ENCODE data around the gene LACTBL1.
"Not testable (repeated sequence)": the region's sequence is repeated elsewhere in the genome, so short reads cannot be mapped to it uniquely, and the experiment has no call there.

Gene LACTBL1

DNA sequence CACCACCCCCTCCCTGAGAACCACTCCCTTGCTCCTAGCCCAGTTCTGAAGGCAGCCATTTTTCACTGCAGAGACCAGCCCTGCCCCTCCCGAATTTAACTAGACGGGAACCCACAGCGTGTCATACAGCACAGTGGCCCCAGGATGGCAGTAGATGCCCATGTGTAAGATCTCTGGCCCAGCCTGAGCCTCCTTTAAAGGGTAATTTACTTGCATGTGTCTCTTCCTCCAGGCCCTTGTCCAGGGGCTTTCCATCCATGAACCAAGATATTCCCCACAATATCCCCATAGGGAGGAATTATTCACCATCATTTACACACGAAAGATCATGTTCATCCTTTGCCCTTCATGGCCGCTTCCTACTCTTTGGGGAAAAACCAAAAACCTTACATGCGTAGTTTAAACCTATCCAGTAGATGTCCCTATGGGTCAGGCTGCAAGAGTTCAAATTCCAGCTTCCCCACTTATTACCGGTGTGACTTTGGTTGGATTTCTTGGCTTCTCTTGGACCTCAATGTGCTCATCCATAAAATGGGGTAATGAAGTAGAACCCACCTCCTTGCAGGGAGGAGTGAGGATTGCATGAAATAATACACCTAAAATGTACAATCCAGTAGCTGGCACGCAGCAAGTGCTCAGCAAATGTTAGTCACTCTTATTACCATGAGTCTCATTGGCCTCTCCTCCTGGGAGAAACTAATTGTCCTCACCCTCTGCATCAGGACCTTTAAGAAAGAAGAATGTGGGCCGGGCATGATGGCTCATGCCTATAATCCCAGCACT, 4.0 kb upstream of the LACTBL1 start:
- peak; percentile 79 for DNase-seq

DNA sequence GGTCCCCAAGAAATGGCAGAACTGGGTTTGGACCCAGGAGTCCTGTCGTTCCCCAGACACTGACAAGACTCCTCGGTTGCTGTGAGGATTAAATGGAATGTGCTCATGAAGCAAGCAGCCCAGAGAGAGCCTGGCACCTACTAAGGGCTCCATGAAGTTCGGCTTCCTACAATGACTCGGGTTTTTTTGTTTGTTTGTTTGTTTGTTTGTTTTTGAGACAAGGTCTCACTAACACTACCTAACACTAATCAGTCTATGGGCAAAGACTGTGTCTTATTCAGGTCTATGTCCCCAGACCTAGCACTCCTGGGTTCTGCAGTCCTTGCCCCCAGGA, 3.4 kb upstream of the LACTBL1 start:
- no peak for DNase-seq

DNA sequence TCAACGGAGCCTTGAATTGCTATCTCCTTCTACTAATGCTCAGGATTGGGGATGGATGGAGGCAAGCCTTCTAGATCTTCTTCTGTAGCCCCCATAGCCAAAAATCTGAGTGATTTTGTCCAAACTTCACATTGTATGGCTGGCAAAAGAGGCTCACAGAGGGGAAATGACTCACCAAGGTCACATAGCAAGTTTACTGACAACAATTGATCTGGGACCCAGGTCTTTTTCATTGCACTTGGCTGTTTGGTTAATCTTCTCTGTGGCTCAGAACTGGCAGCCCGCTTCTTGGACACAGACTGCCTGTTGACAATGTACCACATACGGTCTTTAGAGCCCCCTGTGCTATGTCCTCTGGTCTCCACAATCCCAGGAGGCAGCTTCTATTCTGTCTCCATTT, 3.0 kb upstream of the LACTBL1 start:
- DNase-seq: peak; percentile 8

DNA sequence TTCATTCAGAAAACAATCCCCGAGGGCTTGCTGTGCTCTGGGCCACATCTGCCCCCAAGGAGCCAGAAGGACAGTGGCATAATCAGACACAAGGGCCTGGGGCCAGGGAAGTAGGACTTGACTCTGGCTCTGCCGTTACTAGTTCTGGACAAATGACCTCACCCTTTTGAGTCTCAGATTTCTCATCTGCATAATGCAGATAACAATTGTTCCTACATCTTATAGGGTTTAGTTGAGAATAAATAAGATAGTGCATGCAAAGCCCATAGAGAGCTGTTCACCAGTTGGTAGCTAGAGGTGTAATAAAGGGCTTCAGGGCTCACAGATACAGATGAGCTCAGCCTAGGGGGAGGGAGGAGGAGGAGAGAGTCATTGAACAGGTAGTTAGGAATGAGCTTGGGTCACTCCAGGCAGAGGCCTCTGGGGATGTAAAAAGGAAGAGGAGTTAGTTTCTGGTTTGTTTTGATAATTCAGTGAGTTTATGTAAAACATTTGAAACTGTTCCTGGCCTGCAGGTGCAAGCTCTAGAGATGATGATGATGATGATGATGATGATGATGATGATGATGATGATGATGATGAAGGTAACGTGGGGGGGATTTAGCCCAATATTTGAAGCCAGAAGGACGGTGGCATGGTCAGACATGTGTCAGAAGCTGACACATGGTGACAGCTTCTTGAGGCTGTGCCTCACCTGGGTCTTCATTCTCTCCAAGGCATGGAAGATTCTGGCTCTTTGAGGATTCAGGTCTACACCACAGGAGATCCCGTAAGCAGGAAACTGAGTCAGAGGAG, 858 bp downstream of the LACTBL1 start:
- DNase-seq: no peak

DNA sequence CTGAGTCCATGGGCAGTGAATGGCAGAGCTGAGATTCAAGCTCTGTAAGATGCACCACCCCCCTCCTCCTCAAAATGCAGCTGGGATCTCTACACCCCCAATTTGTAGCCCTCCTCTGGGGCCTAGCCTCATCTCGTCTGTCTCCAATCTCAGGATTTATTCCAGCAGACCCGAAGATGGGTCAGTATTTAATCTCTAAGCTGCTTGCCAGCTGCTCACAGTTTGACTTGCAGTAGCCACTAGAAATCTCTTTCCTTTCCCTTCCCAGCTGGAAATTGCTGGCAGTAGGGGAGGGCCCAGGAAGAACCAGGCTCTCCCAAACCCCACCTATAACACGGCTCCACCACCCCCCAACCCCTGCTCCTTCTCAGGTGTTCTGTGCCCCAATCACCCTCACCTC, 1.5 kb downstream of the LACTBL1 start:
- no peak for DNase-seq

DNA sequence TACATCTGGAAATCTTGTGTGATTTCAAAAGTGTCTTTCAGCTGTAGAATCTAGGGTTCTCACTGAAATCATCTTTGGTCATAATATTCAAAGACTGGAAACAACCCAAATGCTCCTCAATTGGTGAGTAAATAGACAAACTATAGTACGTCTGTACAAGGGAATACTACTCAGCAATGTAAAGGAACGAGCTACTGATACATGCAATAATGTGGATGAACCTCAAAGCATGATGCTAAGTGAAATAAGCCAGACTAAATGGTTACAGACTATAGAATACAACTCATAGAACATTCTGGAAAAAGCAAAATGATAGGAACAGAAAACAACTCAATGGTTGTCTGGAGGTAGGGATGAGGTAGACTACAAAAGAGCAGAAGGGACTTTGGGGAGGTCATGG, 2.6 kb downstream of the LACTBL1 start:
- DNase-seq: no peak

DNA sequence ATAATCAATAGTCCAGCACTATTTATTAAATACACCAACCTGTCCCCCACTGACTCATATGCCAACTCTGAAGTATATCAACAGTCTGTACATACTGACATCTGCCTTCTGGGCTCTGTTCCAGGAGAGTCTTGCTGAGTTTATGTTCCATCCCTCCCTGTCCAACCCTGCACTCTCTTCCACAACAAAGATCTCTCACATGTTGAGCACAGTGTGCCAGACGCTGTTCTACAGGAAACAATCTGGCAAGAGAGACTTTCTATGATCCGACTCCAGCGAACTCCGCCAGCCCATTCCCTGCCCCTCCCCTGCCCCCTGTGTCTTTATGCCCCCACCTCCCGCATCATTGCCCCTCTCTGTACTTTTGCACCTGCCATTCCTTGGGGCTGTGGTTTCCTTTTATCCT, 3.4 kb downstream of the LACTBL1 start:
- peak; percentile 54 for DNase-seq

DNA sequence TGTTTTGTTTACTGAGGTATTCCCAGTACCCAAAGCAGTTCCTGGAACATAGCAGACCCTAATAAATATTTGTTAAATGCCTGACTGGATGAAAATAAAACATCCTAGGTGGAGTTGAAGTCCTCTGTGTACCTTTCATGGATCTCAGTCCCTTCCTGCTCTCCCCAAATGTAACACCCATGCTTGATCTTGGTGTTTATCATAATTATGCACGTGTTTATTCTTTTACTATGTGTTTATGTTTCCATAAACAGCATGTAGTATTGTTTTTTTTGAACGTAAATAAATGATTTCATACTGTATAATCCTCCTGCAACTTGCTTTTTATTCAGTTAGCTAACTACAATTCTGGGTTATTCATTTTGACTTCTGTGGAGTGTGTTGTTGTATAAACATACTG, 4.8 kb downstream of the LACTBL1 start:
- no peak for DNase-seq

DNA sequence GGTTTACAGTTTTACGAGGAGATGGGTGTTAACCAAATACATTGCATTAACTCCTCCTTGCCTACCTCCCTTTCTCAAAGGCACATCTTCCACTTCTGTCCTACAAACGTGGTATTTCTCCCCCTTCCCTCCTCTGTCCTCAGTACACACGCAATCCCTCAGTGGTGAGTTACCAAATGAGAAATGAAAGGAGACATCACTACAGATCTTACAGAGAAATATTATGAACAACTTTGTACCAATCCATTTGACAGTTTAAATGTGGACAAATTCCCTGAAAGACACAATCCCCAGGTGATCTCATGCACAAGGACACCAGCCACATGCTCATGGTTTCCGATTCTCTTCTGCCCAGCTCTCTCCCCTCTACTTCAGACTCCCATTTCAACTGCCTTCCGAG, 6.4 kb downstream of the LACTBL1 start:
- no peak for DNase-seq

DNA sequence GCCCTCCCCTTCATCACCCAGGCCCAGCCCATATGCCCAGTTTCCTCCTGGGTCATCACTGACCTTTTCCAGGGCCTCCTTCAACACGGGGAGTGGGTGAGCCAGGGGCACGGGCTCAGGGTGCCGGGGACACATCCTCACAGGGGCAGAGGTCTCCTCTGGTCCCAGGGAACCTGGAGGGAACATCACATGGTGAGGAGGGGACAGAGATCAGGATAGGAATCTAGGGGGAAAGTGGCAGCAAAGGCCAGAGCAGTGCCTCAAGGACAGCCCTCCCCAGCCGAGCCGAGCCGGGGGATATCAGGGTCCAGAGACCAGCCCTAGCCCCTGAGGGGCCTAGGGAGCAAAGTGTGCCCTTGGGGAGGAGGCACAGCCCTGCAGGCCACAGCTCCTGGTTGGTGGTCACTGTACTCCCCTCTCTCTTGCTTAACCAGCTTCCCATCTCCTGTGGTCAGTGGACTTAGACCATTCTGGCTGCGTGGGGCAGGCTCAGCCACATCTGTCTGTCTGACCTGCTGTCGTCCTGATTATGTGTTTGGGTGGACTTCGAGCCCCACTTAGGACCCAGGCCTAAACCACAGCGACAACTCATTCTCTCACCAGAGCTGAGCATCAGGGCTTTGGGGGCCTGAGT, 9.5 kb downstream of the LACTBL1 start:
- no peak for DNase-seq

DNA sequence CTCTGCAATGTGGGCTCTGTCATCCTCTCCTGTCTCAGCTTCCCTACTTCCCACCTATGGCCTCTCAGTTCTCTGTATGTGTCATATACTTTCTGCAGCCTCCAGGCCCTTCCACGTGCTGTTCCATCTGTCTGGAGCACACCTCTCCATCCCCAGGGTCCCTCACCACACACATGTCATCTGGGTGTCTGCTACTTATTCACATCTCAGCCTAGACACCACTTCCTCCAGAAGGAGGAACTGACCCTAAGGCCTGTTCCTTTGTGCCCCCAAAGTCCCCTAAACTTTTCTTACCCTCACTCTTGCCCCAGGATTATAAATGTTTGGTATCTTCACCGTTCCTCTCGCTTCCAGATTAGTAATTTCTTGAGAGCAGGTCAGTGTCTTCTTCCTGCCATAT, 10.1 kb downstream of the LACTBL1 start:
- no peak for DNase-seq

DNA sequence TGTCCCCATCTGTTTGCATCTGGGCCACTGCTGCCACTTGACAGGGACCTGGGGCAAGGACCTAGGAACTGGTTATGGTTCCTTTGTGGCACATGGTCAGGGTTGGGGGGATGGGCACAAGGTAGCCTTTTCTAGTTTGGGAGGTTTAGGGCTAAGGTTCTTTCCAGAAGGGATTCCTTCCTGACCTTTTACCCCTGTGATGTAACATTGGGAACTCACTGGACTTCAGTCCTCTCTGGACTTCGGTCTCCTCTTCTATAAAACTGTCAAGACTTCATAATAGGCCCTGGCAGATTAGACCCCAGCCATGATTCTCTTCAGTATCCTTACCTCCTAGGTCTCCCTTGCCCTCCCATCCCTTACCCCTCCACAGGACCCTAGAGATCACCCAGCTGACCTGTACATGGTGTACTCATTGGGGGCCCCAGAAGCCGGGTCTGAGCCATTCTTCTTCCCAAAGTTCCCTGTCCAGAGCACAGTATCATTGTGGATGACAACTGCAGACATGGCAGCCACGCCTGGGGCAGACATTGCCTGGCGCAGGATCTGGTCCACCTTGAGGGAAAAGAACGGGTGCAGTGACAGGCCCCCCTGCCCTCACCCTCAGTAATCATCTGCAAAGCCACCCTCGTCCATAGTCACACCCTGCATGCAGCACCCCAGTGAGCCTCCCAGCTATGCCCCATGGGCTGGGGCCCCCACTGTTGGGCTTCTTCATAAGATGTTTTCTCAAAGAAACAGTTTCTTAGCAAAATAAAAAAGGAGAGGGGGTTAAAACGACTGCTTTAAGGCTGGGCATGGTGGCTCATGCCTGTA, 12.9 kb downstream of the LACTBL1 start:
- no peak for DNase-seq

DNA sequence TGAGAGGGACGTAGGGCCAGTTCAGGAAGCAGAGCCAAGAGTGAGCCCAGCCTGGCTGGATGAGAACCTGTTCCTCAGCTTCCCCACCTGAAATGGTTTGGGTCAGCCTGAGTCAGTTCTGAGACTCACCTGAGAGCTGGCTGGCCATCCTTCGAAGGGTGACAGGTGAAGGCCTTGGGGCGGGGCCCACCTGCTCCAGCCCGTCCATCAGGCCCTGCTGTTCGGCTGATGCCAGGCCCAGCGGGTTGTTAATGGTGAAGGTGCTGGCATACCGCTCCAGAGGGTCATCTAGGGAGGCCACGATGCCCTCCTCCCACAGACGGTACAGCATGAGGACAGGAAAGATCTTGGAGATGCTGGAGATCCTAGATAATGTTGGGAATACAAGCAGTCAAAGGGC, 14.1 kb downstream of the LACTBL1 start:
- DNase-seq: no peak

DNA sequence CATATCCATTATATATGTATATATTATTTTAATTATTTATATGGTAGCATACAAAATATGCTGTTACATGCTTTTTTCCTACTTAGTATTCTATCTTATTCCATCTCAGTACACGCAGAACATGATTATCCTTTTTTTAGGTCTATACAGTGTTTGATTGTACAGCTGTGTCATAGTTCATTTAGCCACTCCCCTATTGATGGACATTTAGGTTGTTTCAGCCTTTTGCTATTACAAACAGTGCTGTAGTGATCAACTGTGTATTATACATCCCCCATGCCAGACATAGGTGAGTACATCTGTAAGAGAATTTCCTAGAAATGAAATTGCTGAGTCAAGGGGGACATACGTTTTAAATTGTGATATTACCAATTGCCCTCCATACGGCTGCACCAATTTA, 15.6 kb downstream of the LACTBL1 start:
- no peak for DNase-seq

DNA sequence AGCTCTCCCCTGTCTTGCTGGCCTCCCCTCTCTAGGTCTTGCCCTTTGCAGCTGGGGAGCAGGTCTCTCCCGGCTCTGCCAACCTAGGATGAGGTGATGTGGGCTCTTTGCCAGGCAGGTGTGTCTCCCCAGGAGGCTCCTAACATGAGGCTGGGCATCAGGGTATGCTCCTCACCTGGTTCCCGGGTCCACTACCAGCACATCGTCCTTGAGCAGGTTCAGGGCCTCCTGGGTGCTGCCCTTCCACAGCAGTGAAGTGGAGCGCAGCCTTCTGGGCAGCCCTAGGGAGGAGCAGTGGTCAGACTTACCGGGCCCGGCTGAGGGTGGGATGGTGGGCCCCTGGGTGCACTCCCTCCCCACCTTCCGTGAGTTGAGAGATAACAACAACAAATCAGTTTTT, 17.5 kb downstream of the LACTBL1 start:
- no peak for DNase-seq

DNA sequence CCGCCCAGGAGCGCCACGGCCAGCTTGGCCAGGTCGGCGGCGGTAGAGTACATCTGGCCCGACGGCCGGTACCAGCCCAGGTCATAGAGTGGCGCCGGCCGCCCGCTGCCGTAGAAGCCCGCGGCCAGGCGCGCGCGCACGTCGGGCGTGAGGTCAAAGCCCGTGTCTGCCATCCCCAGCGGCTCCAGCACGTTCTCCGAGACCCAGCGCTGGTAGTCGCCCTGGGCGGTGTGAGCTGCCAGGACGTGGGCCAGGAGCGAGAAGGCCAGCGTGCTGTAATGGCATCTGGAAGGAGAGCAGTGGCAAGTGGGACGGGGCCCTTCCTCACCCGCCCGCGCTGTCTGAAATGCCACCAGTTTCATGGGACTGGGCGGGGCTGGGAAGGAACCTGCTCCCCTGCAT, 18.9 kb downstream of the LACTBL1 start:
- DNase-seq: no peak

DNA sequence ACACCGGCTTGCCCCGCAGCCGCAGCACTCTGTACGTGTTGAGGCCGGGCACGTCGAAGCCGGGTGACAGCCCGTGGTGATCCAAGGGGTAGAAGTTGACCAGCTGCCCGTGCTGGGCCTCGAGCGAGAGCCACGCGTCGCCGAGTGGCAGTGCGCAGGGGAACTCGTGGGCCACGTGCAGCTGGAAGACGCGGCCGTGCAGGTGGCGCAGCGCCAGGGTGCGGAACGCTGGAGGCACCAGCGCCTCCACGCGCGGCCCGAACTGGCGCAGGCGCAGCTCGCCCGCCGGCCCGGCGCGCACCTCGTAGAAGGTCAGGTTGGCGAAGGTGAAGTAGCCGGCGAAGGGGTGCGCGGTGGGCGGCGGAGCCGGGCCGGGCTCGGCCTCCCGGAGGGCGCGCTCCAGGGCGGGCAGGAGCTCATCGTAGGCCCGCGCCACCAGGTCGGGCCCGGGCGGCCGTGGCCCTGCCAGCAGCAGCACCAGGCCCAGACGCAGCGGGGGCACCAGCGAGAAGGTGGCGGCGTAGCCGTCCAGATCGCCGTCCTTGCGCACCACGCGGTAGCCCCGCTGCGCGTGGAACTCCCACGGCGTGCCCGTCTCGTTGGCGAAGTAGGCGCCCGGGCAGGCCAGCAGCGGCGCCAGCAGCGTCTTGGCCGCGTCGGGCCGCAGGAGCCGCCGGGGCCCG, 19.5 kb downstream of the LACTBL1 start:
- DNase-seq: no peak

DNA sequence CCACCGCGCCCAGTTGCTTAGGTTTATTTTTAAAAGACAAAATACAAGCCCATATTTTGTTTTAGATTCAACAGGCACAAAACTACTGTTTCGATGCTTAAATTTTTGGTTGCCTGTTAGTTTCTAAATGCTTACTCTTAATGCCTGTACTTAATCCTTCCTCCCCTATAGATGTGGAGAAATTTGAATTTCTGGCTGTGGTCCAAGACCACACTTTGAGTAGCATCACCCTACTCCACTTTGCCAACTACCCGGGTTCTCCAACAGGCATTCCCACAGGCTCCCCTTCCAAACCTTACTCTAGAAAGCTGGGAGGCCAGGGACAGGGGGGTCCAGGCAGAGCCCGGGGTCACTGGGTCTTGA, 20.0 kb downstream of the LACTBL1 start:
- no peak for DNase-seq

DNA sequence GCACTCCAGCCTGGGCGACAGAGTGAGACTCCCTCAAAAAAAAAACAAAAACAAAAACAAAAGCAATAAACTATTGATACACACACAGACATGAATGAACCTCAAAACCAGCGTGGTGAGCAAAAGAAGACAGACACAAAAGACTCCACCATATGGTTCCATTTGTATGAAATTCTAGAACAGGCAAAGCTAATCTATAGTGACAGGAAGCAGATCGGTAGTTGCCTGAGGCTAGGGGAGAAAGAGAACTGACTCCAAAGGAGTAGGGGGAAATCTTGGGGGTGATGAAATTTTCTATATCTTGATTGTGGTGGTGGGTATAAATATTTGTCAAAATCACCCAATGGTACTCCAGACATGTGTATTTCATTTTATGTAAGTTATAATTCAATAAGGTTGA, 20.9 kb downstream of the LACTBL1 start:
- no peak for DNase-seq

DNA sequence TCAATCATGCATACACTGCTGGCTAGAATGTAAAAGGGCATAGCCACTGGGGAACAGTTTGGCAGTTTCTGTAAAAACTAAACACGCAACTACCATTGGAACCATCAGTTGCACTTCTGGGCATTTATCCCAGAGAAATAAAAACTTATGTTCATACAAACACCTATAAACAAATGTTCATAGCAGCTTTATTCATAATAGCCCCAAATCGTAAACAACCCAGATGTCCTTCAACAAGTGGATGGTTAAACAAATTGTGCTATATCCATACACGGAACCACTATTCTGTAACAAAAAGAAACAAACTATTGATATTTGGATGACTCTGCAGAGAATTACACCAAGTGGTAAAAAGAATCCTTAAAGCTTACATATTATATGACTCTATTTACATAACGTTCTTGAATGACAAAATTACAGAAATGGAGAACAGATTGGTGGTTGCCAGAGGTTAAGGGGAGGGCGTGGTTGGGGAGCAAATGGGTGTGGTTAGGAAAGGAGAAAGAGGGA, 22.8 kb downstream of the LACTBL1 start:
- DNase-seq: no peak

DNA sequence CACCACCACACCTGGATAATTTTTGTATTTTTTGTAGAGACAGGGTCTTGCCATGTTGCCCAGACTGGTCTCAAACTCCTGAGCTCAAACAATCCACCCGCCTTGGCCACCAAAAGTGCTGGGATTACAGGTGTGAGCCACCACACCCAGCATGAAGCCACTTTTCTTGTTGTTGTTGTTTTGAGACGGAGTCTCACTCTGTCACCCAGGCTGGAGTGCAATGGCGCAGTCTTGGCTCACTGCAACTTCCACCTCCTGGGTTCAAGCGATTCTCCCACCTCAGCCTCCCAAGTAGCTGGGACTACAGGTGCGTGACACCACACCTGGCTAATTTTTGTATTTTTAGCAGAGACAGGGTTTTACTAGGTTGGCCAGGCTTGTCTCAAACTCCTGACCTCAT, 27.5 kb downstream of the LACTBL1 start:
- DNase-seq: not testable (repeated sequence)

DNA sequence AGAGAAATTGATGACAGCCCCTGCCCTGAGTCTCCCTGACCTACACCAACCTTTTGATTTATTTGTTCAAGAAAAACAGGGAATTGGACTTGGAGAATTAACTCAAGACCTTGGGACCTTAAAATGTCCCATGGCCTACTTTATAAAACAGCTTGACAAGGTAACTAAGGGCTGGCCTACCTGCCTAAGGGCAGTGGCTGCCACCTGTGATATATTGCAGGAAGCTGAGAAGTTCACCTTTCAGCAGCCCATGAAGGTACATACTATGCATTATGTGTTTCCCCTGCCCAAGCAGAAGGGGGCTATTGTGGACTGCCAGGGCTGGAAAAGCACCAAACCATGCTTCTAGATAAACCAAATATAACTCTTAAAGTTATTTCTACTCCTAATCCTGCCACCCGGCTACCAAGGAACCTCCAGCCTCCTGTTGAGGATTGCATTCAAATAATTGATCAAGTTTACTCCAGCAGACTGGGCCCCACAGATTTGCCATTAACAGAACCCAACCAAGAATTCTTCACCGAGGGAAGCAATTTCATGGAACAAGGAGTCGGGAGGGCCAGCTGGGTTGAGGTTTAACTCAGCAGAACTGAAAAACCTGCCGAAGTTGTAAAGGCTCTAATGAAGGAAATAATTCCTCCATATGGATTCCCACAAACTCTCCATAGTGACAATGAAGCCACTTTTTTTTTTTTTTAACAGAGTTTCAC, 28.2 kb downstream of the LACTBL1 start:
- no peak for DNase-seq
